Neural cell (in vitro differentiated cells): ENCODE results near the gene HK2. TPM values are rescaled to one million over a fixed set of nuclear protein-coding genes. Genes with fewer than 3 reads are reported as not detected.
"Not testable (repeated sequence)": the region's sequence is repeated elsewhere in the genome, so short reads cannot be mapped to it uniquely, and the experiment has no call there.

Experiments used
- H2AFZ ChIP-seq: fragments of 200-600, 300-800 bp; sonication (generic), shearing (Covaris generic); 2 replicates; pipeline ENCODE4 v1.6.0; 2014; ENCODE audit warnings: low read depth, mild to moderate bottlenecking, antibody characterized with exemption, low read length, moderate library complexity
- H3F3A ChIP-seq: fragments of 200-600 bp; shearing (Covaris generic); 2 replicates; pipeline ENCODE4 v1.6.1; 2016; ENCODE audit warnings: mild to moderate bottlenecking, moderate library complexity, mixed read lengths, antibody characterized with exemption, low read length; ENCODE audit not compliant: insufficient read depth, poor library complexity, severe bottlenecking
- H3K27ac ChIP-seq: fragments of 200-600, 300-800 bp; sonication (generic), shearing (Covaris generic); 2 replicates; pipeline ENCODE4 v1.5.1; 2014; ENCODE audit warnings: mild to moderate bottlenecking, low read length, moderate library complexity
- H3K27me3 ChIP-seq: fragments of 300-800, 200-600 bp; sonication (generic), shearing (Covaris generic); 2 replicates; pipeline ENCODE4 v1.6.0; 2014; ENCODE audit warnings: mild to moderate bottlenecking, low read depth, low read length, moderate library complexity; ENCODE audit not compliant: insufficient read depth
- H3K36me3 ChIP-seq: fragments of 300-800, 200-600 bp; sonication (generic), shearing (Covaris generic); 2 replicates; pipeline ENCODE4 v1.5.1; 2014; ENCODE audit warnings: mild to moderate bottlenecking, antibody characterized with exemption, low read length, moderate library complexity; ENCODE audit not compliant: insufficient read depth
- H3K4me2 ChIP-seq: fragments of 300-800, 200-600 bp; sonication (generic), shearing (Covaris generic); 2 replicates; pipeline ENCODE4 v1.6.0; 2014; ENCODE audit warnings: mild to moderate bottlenecking, low read length
- H3K4me3 ChIP-seq: fragments of 300-800, 200-600 bp; sonication (generic), shearing (Covaris generic); 2 replicates; pipeline ENCODE4 v1.5.1; 2014; ENCODE audit warnings: mild to moderate bottlenecking, low read length, moderate library complexity
- H3K79me2 ChIP-seq: fragments of 200-600 bp; shearing (Covaris generic); replicated peaks from 2 replicates; pipeline ENCODE4 v1.6.0; 2014; ENCODE audit warnings: mild to moderate bottlenecking, low read length, moderate library complexity; ENCODE audit not compliant: insufficient read depth
- H3K9ac ChIP-seq: fragments of 300-800, 200-600 bp; sonication (generic), shearing (Covaris generic); 2 replicates; pipeline ENCODE4 v1.6.1; 2016; ENCODE audit warnings: mild to moderate bottlenecking, low read length, mixed read lengths
- H3K9me2 ChIP-seq: fragments of 200-600 bp; shearing (Covaris generic); 2 replicates; pipeline ENCODE4 v1.6.1; 2016; ENCODE audit warnings: mild to moderate bottlenecking, low read length, mixed read lengths; ENCODE audit not compliant: insufficient read depth
- H3K9me3 ChIP-seq: fragments of 200-600, 300-800 bp; sonication (generic), shearing (Covaris generic); 2 replicates; pipeline ENCODE4 v1.6.1; 2016; ENCODE audit warnings: mild to moderate bottlenecking, mixed run types, low read length, moderate library complexity, mixed read lengths
- H4K20me1 ChIP-seq: fragments of 200-600 bp; shearing (Covaris generic); 2 replicates; pipeline ENCODE4 v1.6.1; 2016; ENCODE audit warnings: mild to moderate bottlenecking, mixed run types; ENCODE audit not compliant: insufficient read depth
- CTCF ChIP-seq: fragments of 450-650 bp; IDR thresholded peaks from 2 replicates; pipeline ENCODE4 v1.5.1; 2014; ENCODE audit warnings: antibody characterized with exemption, mild to moderate bottlenecking, moderate library complexity; ENCODE audit not compliant: poor library complexity, severe bottlenecking
- EP300 ChIP-seq: fragments of 450-650 bp; conservative IDR thresholded peaks from 2 replicates; pipeline ENCODE4 v1.6.1; 2014; ENCODE audit warnings: antibody characterized with exemption, mild to moderate bottlenecking, moderate library complexity; ENCODE audit not compliant: poor library complexity, severe bottlenecking
- EZH2 ChIP-seq: fragments of 200-600, 300-800 bp; shearing (Covaris generic), sonication (generic); IDR thresholded peaks from 2 replicates; pipeline ENCODE4 v1.6.1; 2014; ENCODE audit warnings: antibody characterized with exemption, low read length, borderline replicate concordance, mild to moderate bottlenecking; ENCODE audit not compliant: insufficient read depth, poor library complexity, severe bottlenecking
- MXI1 ChIP-seq: fragments of 450-650 bp; conservative IDR thresholded peaks from 2 replicates; pipeline ENCODE4 v1.6.1; 2014; ENCODE audit warnings: antibody characterized with exemption, mild to moderate bottlenecking; ENCODE audit not compliant: poor library complexity, severe bottlenecking
- POLR2AphosphoS5 ChIP-seq: IDR thresholded peaks from 2 replicates; pipeline ENCODE4 v1.6.1; 2012
- RAD21 ChIP-seq: fragments of 450-650 bp; conservative IDR thresholded peaks from 2 replicates; pipeline ENCODE4 v1.6.1; 2014; ENCODE audit warnings: antibody characterized with exemption, mild to moderate bottlenecking, moderate library complexity
- REST ChIP-seq: IDR thresholded peaks from 2 replicates; pipeline ENCODE4 v1.6.1; 2012; ENCODE audit warnings: borderline replicate concordance
- SMC3 ChIP-seq: fragments of 450-650 bp; conservative IDR thresholded peaks from 2 replicates; pipeline ENCODE4 v1.6.1; 2014; ENCODE audit warnings: antibody characterized with exemption, mild to moderate bottlenecking, moderate library complexity; ENCODE audit not compliant: poor library complexity
- TAF1 ChIP-seq: IDR thresholded peaks from 2 replicates; pipeline ENCODE4 v1.6.1; 2012; ENCODE audit warnings: low read depth
- polyA plus RNA-seq: library from polyadenylated mRNA; depleted of rRNA; stranded (reverse); fragments of >200 nt; gene quantifications from 2 replicates; pipeline ENCODE4 v1.2.3, GENCODE V29; 2014

HK2 gene
- polyA plus RNA-seq, 1 donor from 2014 or later = 0.47 TPM

- Histone ChIP-seq H4K20me1 (no peaks in the 10 kb centered on the region), H3K9ac (no peak overlapping the region), H3K79me2 (no peaks in the 10 kb centered on the region), H3K27ac (no peak overlapping the region), H2AFZ (no peak overlapping the region), H3K9me3 (no peaks in the 10 kb centered on the region), H3K4me2 (no peak overlapping the region), H3K27me3 (no peaks in the 10 kb centered on the region), H3K4me3 (no peak overlapping the region), H3K36me3 (no peaks in the 10 kb centered on the region), H3K9me2 (no peaks in the 10 kb centered on the region), H3F3A (no peaks in the 10 kb centered on the region)
- TF ChIP-seq TAF1 (no peak), EP300 (no peak), POLR2AphosphoS5 (no peak), REST (no peak), CTCF (no peak), SMC3 (no peak), EZH2 (no peak), RAD21 (no peak), MXI1 (no peak)
These were observed 17.3 kb downstream of the HK2 start for GRCh38 chr2:74851191-74851566.

GRCh38 chr2:74853360-74853759, 19.4 kb downstream of the HK2 start:
- not testable (repeated sequence) for H3K4me2 ChIP-seq, H3K36me3 ChIP-seq, H3K79me2 ChIP-seq, H3F3A ChIP-seq, H3K27ac ChIP-seq, H3K9me2 ChIP-seq, H3K4me3 ChIP-seq, H2AFZ ChIP-seq, H3K9ac ChIP-seq, H3K9me3 ChIP-seq, H3K27me3 ChIP-seq, H4K20me1 ChIP-seq

GRCh38 chr2:74854401-74854800, 20.5 kb downstream of the HK2 start:
- H4K20me1 ChIP-seq = no peaks in the 10 kb centered on the region

More at GRCh38 chr2:74854401-74854800, 20.5 kb downstream of the HK2 start:
- Histone ChIP-seq H2AFZ (no peak overlapping the region), H3F3A (no peaks in the 10 kb centered on the region), H3K36me3 (no peaks in the 10 kb centered on the region), H3K27ac (no peak overlapping the region), H3K4me3 (no peak overlapping the region), H3K9me2 (no peaks in the 10 kb centered on the region), H3K9me3 (no peaks in the 10 kb centered on the region), H3K27me3 (no peaks in the 10 kb centered on the region), H3K9ac (no peak overlapping the region), H3K4me2 (no peak overlapping the region), H3K79me2 (no peaks in the 10 kb centered on the region)
- TF ChIP-seq MXI1 = no peak
- TF ChIP-seq EP300 = no peak
- no peak for TF ChIP-seq SMC3
- TF ChIP-seq REST = no peak
- TF ChIP-seq CTCF = no peak
- no peak for TF ChIP-seq TAF1
- no peak for TF ChIP-seq EZH2
